Measurements from ENCODE around the gene SLC35C1.

DNA sequence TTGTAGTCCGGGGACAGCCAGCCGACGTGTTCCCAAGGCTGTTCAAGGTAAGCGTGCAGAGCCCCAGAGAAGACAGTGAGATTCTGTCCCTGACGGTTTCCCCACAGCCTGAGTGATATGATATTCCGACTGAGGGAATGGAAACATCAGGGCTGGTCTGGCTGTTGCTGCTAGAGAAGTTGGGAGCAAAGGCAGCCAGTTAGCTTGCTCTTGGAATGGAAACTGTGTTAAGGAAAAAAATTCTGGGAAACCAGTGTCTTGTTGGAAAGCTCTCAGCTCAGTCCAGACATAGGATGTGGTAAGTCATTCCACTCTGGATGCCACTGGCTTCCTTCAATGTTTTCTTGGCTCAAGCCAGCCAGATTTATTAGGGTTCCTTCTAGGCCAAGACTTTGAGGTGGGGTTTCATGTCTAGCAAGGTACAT, 51.1 kb downstream of the SLC35C1 start:
- TF ChIP-seq, protein P1, sequence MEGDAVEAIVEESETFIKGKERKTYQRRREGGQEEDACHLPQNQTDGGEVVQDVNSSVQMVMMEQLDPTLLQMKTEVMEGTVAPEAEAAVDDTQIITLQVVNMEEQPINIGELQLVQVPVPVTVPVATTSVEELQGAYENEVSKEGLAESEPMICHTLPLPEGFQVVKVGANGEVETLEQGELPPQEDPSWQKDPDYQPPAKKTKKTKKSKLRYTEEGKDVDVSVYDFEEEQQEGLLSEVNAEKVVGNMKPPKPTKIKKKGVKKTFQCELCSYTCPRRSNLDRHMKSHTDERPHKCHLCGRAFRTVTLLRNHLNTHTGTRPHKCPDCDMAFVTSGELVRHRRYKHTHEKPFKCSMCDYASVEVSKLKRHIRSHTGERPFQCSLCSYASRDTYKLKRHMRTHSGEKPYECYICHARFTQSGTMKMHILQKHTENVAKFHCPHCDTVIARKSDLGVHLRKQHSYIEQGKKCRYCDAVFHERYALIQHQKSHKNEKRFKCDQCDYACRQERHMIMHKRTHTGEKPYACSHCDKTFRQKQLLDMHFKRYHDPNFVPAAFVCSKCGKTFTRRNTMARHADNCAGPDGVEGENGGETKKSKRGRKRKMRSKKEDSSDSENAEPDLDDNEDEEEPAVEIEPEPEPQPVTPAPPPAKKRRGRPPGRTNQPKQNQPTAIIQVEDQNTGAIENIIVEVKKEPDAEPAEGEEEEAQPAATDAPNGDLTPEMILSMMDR (IDR thresholded peaks at IDR 0.05), result no peak
- no peak for TF ChIP-seq POLR2A (IDR thresholded peaks at IDR 0.05)
